NOMO-1 treated with dmso at 0.1 percent for 144 hours (cell line): ENCODE results near the gene POGZ.
A peak's percentile ranks its signal among the peaks of the same experiment; 100 is the strongest.
"Not testable (repeated sequence)": the region's sequence is repeated elsewhere in the genome, so short reads cannot be mapped to it uniquely, and the experiment has no call there.

Experiments
- DNase-seq: peaks from one replicate; lab custom pipeline; 2025; ENCODE audit not compliant: unreplicated experiment; lab: John Stamatoyannopoulos, UW

POGZ gene

GRCh38 chr1:151477066-151477465 is 17.8 kb upstream of the POGZ start:
- DNase-seq: no peak

GRCh38 chr1:151476083-151476482 is 16.8 kb upstream of the POGZ start:
- DNase-seq: no peak

GRCh38 chr1:151475175-151475574 is 15.9 kb upstream of the POGZ start:
- DNase-seq: no peak

- no peak for DNase-seq
Observed at GRCh38 chr1:151474745-151475144, 15.5 kb upstream of the POGZ start.

GRCh38 chr1:151472856-151473731 is 13.8 kb upstream of the POGZ start:
- no peak for DNase-seq

- DNase-seq: no peak
Observed at GRCh38 chr1:151465026-151465425, 5.7 kb upstream of the POGZ start.

GRCh38 chr1:151461694-151462093 is 2.4 kb upstream of the POGZ start:
- DNase-seq: no peak

- no peak for DNase-seq
Observed at GRCh38 chr1:151458802-151459330, 428 bp downstream of the POGZ start.

GRCh38 chr1:151457911-151458801 is 1.1 kb downstream of the POGZ start:
- DNase-seq: peak; percentile 46

- DNase-seq: no peak
Observed at GRCh38 chr1:151455966-151456365, 3.3 kb downstream of the POGZ start.

- DNase-seq: no peak
Observed at GRCh38 chr1:151455231-151455630, 4.1 kb downstream of the POGZ start.

GRCh38 chr1:151447696-151448095 is 11.6 kb downstream of the POGZ start:
- DNase-seq: no peak

- no peak for DNase-seq
Observed at GRCh38 chr1:151444783-151445177, 14.5 kb downstream of the POGZ start.

GRCh38 chr1:151443846-151444782 is 15.2 kb downstream of the POGZ start:
- peak; percentile 38 for DNase-seq

- DNase-seq: not testable (repeated sequence)
Observed at GRCh38 chr1:151437396-151437795, 21.9 kb downstream of the POGZ start.

GRCh38 chr1:151436985-151437384 is 22.3 kb downstream of the POGZ start:
- no peak for DNase-seq

- DNase-seq: no peak
Observed at GRCh38 chr1:151435174-151435573, 24.1 kb downstream of the POGZ start.

GRCh38 chr1:151433827-151434226 is 25.5 kb downstream of the POGZ start:
- not testable (repeated sequence) for DNase-seq

- DNase-seq: no peak
Observed at GRCh38 chr1:151428068-151428467, 31.2 kb downstream of the POGZ start.

GRCh38 chr1:151425103-151425502 is 34.2 kb downstream of the POGZ start:
- DNase-seq: no peak

- DNase-seq: no peak
Observed at GRCh38 chr1:151419819-151420218, 39.5 kb downstream of the POGZ start.
